Type B pancreatic cell (in vitro differentiated cells): Measurements from ENCODE around the gene SND1. TPM values are rescaled to one million over a fixed set of nuclear protein-coding genes. Genes with fewer than 3 reads are reported as not detected.

Experiments
- DNase-seq: peaks from one replicate; pipeline ENCODE4 v3.0.0; 2021; ENCODE audit warnings: mixed read lengths; ENCODE audit not compliant: unreplicated experiment; ENCODE audit errors: extremely low spot score
- H3K27ac Mint-ChIP-seq: 2 replicates; pipeline ENCODE4 v1.8.0; 2021; ENCODE audit warnings: mild to moderate bottlenecking, mixed read lengths
- H3K27me3 Mint-ChIP-seq: 2 replicates; pipeline ENCODE4 v1.8.0; 2021; ENCODE audit warnings: mixed read lengths
- H3K36me3 Mint-ChIP-seq: 2 replicates; pipeline ENCODE4 v1.8.0; 2021; ENCODE audit warnings: mixed read lengths
- H3K4me1 Mint-ChIP-seq: one replicate; pipeline ENCODE4 v1.8.0; 2021; ENCODE audit warnings: mixed read lengths; ENCODE audit not compliant: unreplicated experiment
- H3K4me3 Mint-ChIP-seq: 2 replicates; pipeline ENCODE4 v1.8.0; 2021; ENCODE audit warnings: mild to moderate bottlenecking, mixed read lengths
- H3K9me3 Mint-ChIP-seq: 2 replicates; pipeline ENCODE4 v1.8.0; 2021; ENCODE audit warnings: mixed read lengths
- total RNA-seq: library from RNA; stranded (reverse); gene quantifications from 2 replicates; pipeline ENCODE4 v1.2.1, GENCODE V29; 2021; ENCODE audit warnings: low replicate concordance
- TF ChIP-seq, protein P1 (sequence below): fragments of 200-600 bp; sonication (generic); conservative IDR thresholded peaks from 2 replicates; pipeline ENCODE4 v1.5.0; 2021; ENCODE audit warnings: antibody characterized with exemption, mild to moderate bottlenecking

The SND1 gene
- total RNA-seq, 1 donor from 2014 or later, result 199 TPM

DNA sequence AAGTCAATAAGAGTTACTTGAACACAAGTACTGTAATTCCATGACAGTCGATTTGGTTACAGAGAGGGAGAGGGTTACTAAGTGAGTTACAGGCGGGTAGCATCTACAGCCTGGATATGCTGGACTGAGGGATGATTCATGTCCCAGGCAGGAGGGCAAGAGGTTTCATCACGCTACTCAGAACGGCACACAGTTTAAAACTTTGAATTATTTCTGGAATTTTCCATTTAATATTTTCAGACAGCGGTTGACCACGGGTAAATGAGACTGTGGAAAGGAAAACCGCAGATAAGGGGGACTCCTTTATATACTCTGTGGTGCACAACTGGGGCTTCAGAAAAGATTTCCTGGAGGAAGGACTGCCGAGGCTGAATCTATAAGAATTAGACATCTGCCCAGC, 404.9 kb downstream of the SND1 start:
- no peak for DNase-seq
- H3K27ac Mint-ChIP-seq, result no peak overlapping the region
- H3K4me1 Mint-ChIP-seq, result peaks cover 38% of the 10 kb centered on the region
- H3K36me3 Mint-ChIP-seq, result peaks cover 3% of the 10 kb centered on the region
- no peaks in the 10 kb centered on the region for H3K27me3 Mint-ChIP-seq
- TF ChIP-seq, protein P1, sequence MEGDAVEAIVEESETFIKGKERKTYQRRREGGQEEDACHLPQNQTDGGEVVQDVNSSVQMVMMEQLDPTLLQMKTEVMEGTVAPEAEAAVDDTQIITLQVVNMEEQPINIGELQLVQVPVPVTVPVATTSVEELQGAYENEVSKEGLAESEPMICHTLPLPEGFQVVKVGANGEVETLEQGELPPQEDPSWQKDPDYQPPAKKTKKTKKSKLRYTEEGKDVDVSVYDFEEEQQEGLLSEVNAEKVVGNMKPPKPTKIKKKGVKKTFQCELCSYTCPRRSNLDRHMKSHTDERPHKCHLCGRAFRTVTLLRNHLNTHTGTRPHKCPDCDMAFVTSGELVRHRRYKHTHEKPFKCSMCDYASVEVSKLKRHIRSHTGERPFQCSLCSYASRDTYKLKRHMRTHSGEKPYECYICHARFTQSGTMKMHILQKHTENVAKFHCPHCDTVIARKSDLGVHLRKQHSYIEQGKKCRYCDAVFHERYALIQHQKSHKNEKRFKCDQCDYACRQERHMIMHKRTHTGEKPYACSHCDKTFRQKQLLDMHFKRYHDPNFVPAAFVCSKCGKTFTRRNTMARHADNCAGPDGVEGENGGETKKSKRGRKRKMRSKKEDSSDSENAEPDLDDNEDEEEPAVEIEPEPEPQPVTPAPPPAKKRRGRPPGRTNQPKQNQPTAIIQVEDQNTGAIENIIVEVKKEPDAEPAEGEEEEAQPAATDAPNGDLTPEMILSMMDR, result no peak
- no peak overlapping the region for H3K4me3 Mint-ChIP-seq
- no peaks in the 10 kb centered on the region for H3K9me3 Mint-ChIP-seq

DNA sequence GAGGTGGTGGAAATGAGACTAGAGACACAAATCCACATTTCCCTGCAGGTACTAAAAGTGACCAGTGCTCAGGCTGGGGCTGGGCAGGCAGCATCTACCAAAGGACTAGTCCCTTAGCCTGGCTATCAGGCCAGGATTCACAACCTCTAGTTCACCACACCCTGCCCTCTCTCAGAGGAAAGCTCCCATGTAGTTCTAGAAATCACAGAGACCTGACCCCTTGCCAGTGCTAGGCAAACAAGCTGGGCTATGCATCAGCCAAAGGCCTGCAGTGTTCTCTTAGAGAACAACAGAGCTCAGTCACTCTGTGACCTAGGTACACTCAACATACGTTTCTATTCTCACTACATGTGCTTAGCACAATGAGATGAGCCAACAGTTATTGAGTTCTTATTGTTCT, 405.9 kb downstream of the SND1 start:
- H3K9me3 Mint-ChIP-seq, result no peaks in the 10 kb centered on the region
- H3K4me1 Mint-ChIP-seq, result peaks cover 38% of the 10 kb centered on the region
- TF ChIP-seq, protein P1, result no peak
- no peak for DNase-seq
- H3K27me3 Mint-ChIP-seq, result no peaks in the 10 kb centered on the region
- H3K27ac Mint-ChIP-seq, result no peak overlapping the region
- H3K4me3 Mint-ChIP-seq, result no peak overlapping the region
- H3K36me3 Mint-ChIP-seq, result peaks cover 3% of the 10 kb centered on the region

DNA sequence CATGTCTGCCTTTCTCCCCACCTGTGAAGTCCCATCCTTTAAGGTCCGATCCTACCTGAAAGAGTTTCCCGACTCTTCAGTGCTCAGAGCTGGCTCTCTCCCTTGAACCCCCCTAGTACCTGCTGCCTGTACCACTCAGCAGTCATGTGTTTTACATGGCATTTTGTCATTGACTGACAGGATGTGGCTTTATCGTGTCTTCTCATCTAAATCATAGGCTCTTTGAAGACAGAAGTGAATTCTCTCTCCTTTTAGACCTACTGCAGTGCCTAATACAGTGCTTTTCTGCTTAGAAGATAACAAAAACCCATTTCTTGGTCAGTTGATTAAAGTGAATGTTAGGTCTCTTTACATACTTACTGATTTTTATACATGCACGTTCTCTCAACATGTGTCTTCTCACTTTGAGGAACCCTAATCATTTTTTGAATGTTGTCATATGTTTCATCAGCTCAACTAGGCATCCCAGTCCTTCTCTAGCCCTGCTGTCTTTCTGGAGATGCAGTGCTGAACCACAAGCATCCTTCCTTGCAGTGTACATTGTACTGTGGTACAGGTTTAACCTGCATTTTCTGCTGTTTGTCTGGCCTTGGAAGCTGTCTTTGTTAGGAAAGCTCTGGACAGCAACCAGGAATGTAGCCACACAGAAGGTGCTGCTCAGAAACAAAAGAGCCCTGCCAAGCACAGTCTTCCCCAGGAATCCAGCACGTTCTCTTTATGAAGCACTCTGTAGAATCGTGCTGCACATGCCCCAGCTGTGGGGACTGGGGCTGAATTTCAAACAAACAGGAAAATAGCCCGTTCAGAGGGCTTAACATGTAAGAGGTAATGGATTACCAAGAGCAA, 407.4 kb downstream of the SND1 start:
- DNase-seq, result no peak
- Mint-ChIP-seq H3K4me3 (no peak overlapping the region), H3K9me3 (no peaks in the 10 kb centered on the region), H3K27ac (peak overlapping the region; percentile 58), H3K36me3 (peaks cover 3% of the 10 kb centered on the region), H3K4me1 (peaks cover 32% of the 10 kb centered on the region), H3K27me3 (no peaks in the 10 kb centered on the region)
- TF ChIP-seq, protein P1, result no peak

DNA sequence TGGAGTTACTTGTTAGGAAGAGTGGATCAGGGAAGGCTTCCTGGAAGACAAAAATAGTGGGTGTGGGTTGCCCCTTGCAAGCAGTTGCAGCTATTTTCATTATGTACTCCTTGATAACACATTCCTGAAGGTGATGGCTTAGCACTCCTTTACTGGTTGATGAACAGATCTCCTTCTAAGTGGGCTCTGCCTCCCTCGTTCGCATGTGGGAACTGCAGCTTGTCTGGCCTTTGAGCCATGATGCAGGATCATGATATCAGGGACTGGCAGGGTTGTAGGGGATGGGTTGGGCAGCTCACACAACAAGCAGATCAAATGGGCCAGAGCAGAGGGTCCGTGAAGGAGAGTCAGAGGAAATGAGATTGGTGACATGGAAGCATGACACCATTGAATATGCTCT, 408.0 kb downstream of the SND1 start:
- Mint-ChIP-seq H3K4me3 (no peak overlapping the region), H3K27ac (peak overlapping the region; percentile 58), H3K36me3 (peaks cover 3% of the 10 kb centered on the region), H3K9me3 (no peaks in the 10 kb centered on the region), H3K4me1 (peaks cover 26% of the 10 kb centered on the region), H3K27me3 (no peaks in the 10 kb centered on the region)
- no peak for DNase-seq
- TF ChIP-seq, protein P1, result no peak

DNA sequence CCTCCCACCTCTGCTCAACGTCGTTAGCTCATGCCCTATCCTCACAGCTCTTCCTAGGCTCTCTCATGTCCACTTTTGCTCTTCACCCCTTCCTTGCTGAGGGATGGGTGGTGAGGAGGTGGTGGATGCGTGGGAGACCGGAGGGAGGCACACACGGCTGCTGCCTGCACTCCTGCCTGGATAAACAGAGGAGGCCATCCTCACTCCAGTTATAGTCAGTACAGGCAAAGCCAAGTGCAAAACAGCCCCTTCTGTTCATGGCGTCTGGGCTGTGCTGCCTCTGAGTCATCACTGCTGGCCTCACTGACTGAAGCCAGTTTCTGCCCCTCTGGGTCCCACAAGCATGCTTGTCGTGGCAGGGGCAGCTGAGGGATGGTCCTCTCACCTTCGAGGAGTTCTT, 411.1 kb downstream of the SND1 start:
- H3K4me1 Mint-ChIP-seq, result peaks cover 16% of the 10 kb centered on the region
- peaks cover 3% of the 10 kb centered on the region for H3K36me3 Mint-ChIP-seq
- TF ChIP-seq, protein P1, result no peak
- H3K27me3 Mint-ChIP-seq, result no peaks in the 10 kb centered on the region
- H3K27ac Mint-ChIP-seq, result no peak overlapping the region
- H3K9me3 Mint-ChIP-seq, result no peaks in the 10 kb centered on the region
- H3K4me3 Mint-ChIP-seq, result no peak overlapping the region
- DNase-seq, result no peak
